Erythroblast (primary cell): ENCODE data around the gene MS4A6E.
"Not testable (repeated sequence)": the region's sequence is repeated elsewhere in the genome, so short reads cannot be mapped to it uniquely, and the experiment has no call there.

Experiments
- GATA1 ChIP-seq: IDR thresholded peaks from 2 replicates; pipeline ENCODE4 v1.6.1; 2011; ENCODE audit warnings: low read depth, mild to moderate bottlenecking, control low read depth, low read length, moderate library complexity
- POLR2A ChIP-seq: IDR thresholded peaks from 2 replicates; pipeline ENCODE4 v1.6.1; 2011; ENCODE audit warnings: mild to moderate bottlenecking, low read length

GRCh38 chr11:60285411-60286126, 41.5 kb upstream of the MS4A6E start:
- not testable (repeated sequence) for TF ChIP-seq GATA1, POLR2A
